ENCODE results near the gene SCARF2.
"Not testable (repeated sequence)": the region's sequence is repeated elsewhere in the genome, so short reads cannot be mapped to it uniquely, and the experiment has no call there.

Gene SCARF2

GRCh38 chr22:20451129-20451778 lies 13.6 kb upstream of the SCARF2 start:
- not testable (repeated sequence) for H3K4me1 ChIP-seq (ENCODE audit: control insufficient read depth in 2 of 2, insufficient read depth in 2 of 2, low read length in 2 of 2); H3K36me3 ChIP-seq (ENCODE audit: control insufficient read depth in 2 of 2, insufficient read depth in 2 of 2, low read length in 2 of 2); H3K9me3 ChIP-seq (ENCODE audit: control insufficient read depth in 2 of 2, low read length in 2 of 2); H3K4me3 ChIP-seq (ENCODE audit: low read length in 2 of 2); H3K27me3 ChIP-seq (ENCODE audit: control insufficient read depth in 2 of 2, insufficient read depth in 2 of 2, low read length in 2 of 2); H3K27ac ChIP-seq (ENCODE audit: low read depth in 2 of 2, low read length in 2 of 2); H3K9ac ChIP-seq (ENCODE audit: low read depth in 1 of 2, low read length in 2 of 2)

- peaks cover 4 to 13% of the 10 kb centered on the region in 2 donors for H3K36me3 ChIP-seq (ENCODE audit: control insufficient read depth in 2 of 2, insufficient read depth in 2 of 2, low read length in 2 of 2)
- H3K9ac ChIP-seq (ENCODE audit: low read depth in 1 of 2, low read length in 2 of 2) = no peak overlapping the region
- no peaks in the 10 kb centered on the region for H3K4me1 ChIP-seq (ENCODE audit: control insufficient read depth in 2 of 2, insufficient read depth in 2 of 2, low read length in 2 of 2)
- no peaks in the 10 kb centered on the region for H3K9me3 ChIP-seq (ENCODE audit: control insufficient read depth in 2 of 2, low read length in 2 of 2)
- H3K4me3 ChIP-seq (ENCODE audit: low read length in 2 of 2) = no peak overlapping the region
- no peaks in the 10 kb centered on the region for H3K27me3 ChIP-seq (ENCODE audit: control insufficient read depth in 2 of 2, insufficient read depth in 2 of 2, low read length in 2 of 2)
- no peak overlapping the region for H3K27ac ChIP-seq (ENCODE audit: low read depth in 2 of 2, low read length in 2 of 2)
Measured at GRCh38 chr22:20450551-20450906, 12.9 kb upstream of the SCARF2 start.

- H3K9ac ChIP-seq (ENCODE audit: low read depth in 1 of 2, low read length in 2 of 2) = no peak overlapping the region
- peaks cover 4 to 15% of the 10 kb centered on the region in 2 donors for H3K36me3 ChIP-seq (ENCODE audit: control insufficient read depth in 2 of 2, insufficient read depth in 2 of 2, low read length in 2 of 2)
- no peak overlapping the region for H3K27ac ChIP-seq (ENCODE audit: low read depth in 2 of 2, low read length in 2 of 2)
- H3K27me3 ChIP-seq (ENCODE audit: control insufficient read depth in 2 of 2, insufficient read depth in 2 of 2, low read length in 2 of 2) = no peaks in the 10 kb centered on the region
- H3K9me3 ChIP-seq (ENCODE audit: control insufficient read depth in 2 of 2, low read length in 2 of 2) = no peaks in the 10 kb centered on the region
- H3K4me3 ChIP-seq (ENCODE audit: low read length in 2 of 2) = no peak overlapping the region
- H3K4me1 ChIP-seq (ENCODE audit: control insufficient read depth in 2 of 2, insufficient read depth in 2 of 2, low read length in 2 of 2) = no peaks in the 10 kb centered on the region
Measured at GRCh38 chr22:20449819-20450550, 12.4 kb upstream of the SCARF2 start.

GRCh38 chr22:20448630-20449029 lies 11.0 kb upstream of the SCARF2 start:
- no peak overlapping the region for H3K4me3 ChIP-seq (ENCODE audit: low read length in 2 of 2)
- peaks cover 4 to 15% of the 10 kb centered on the region in 2 donors for H3K36me3 ChIP-seq (ENCODE audit: control insufficient read depth in 2 of 2, insufficient read depth in 2 of 2, low read length in 2 of 2)
- no peaks in the 10 kb centered on the region for H3K4me1 ChIP-seq (ENCODE audit: control insufficient read depth in 2 of 2, insufficient read depth in 2 of 2, low read length in 2 of 2)
- no peak overlapping the region for H3K27ac ChIP-seq (ENCODE audit: low read depth in 2 of 2, low read length in 2 of 2)
- no peaks in the 10 kb centered on the region for H3K9me3 ChIP-seq (ENCODE audit: control insufficient read depth in 2 of 2, low read length in 2 of 2)
- no peaks in the 10 kb centered on the region for H3K27me3 ChIP-seq (ENCODE audit: control insufficient read depth in 2 of 2, insufficient read depth in 2 of 2, low read length in 2 of 2)
- no peak overlapping the region for H3K9ac ChIP-seq (ENCODE audit: low read depth in 1 of 2, low read length in 2 of 2)

- Histone ChIP-seq H3K9ac (ENCODE audit: low read depth in 1 of 2, low read length in 2 of 2) (no peak overlapping the region), H3K27ac (ENCODE audit: low read depth in 2 of 2, low read length in 2 of 2) (no peak overlapping the region), H3K27me3 (ENCODE audit: control insufficient read depth in 2 of 2, insufficient read depth in 2 of 2, low read length in 2 of 2) (no peaks in the 10 kb centered on the region), H3K4me1 (ENCODE audit: control insufficient read depth in 2 of 2, insufficient read depth in 2 of 2, low read length in 2 of 2) (no peaks in the 10 kb centered on the region), H3K36me3 (ENCODE audit: control insufficient read depth in 2 of 2, insufficient read depth in 2 of 2, low read length in 2 of 2) (peaks cover 4 to 15% of the 10 kb centered on the region in 2 donors), H3K4me3 (ENCODE audit: low read length in 2 of 2) (no peak overlapping the region), H3K9me3 (ENCODE audit: control insufficient read depth in 2 of 2, low read length in 2 of 2) (no peaks in the 10 kb centered on the region)
Measured at GRCh38 chr22:20446383-20446970, 8.9 kb upstream of the SCARF2 start.

- H3K36me3 ChIP-seq (ENCODE audit: control insufficient read depth in 2 of 2, insufficient read depth in 2 of 2, low read length in 2 of 2) = peaks cover 4 to 12% of the 10 kb centered on the region in 2 donors
- no peaks in the 10 kb centered on the region for H3K9me3 ChIP-seq (ENCODE audit: control insufficient read depth in 2 of 2, low read length in 2 of 2)
- H3K4me1 ChIP-seq (ENCODE audit: control insufficient read depth in 2 of 2, insufficient read depth in 2 of 2, low read length in 2 of 2) = no peaks in the 10 kb centered on the region
- no peak overlapping the region for H3K4me3 ChIP-seq (ENCODE audit: low read length in 2 of 2)
- no peak overlapping the region for H3K27ac ChIP-seq (ENCODE audit: low read depth in 2 of 2, low read length in 2 of 2)
- H3K9ac ChIP-seq (ENCODE audit: low read depth in 1 of 2, low read length in 2 of 2) = no peak overlapping the region
- H3K27me3 ChIP-seq (ENCODE audit: control insufficient read depth in 2 of 2, insufficient read depth in 2 of 2, low read length in 2 of 2) = no peaks in the 10 kb centered on the region
Measured at GRCh38 chr22:20444325-20444724, 6.7 kb upstream of the SCARF2 start.

- Histone ChIP-seq H3K4me1 (ENCODE audit: control insufficient read depth in 2 of 2, insufficient read depth in 2 of 2, low read length in 2 of 2) (no peaks in the 10 kb centered on the region), H3K36me3 (ENCODE audit: control insufficient read depth in 2 of 2, insufficient read depth in 2 of 2, low read length in 2 of 2) (peaks cover 4 to 12% of the 10 kb centered on the region in 2 donors), H3K9me3 (ENCODE audit: control insufficient read depth in 2 of 2, low read length in 2 of 2) (no peaks in the 10 kb centered on the region), H3K27ac (ENCODE audit: low read depth in 2 of 2, low read length in 2 of 2) (no peak overlapping the region), H3K4me3 (ENCODE audit: low read length in 2 of 2) (no peak overlapping the region), H3K27me3 (ENCODE audit: control insufficient read depth in 2 of 2, insufficient read depth in 2 of 2, low read length in 2 of 2) (peaks cover 6 to 7% of the 10 kb centered on the region in 2 donors), H3K9ac (ENCODE audit: low read depth in 1 of 2, low read length in 2 of 2) (no peak overlapping the region)
Measured at GRCh38 chr22:20442485-20443284, 5.1 kb upstream of the SCARF2 start.

GRCh38 chr22:20441631-20442484 lies 4.2 kb upstream of the SCARF2 start:
- H3K4me1 ChIP-seq (ENCODE audit: control insufficient read depth in 2 of 2, insufficient read depth in 2 of 2, low read length in 2 of 2) = peaks cover 0 to 4% of the 10 kb centered on the region in 2 donors
- H3K4me3 ChIP-seq (ENCODE audit: low read length in 2 of 2) = no peak overlapping the region
- H3K9me3 ChIP-seq (ENCODE audit: control insufficient read depth in 2 of 2, low read length in 2 of 2) = no peaks in the 10 kb centered on the region
- peaks cover 12% of the 10 kb centered on the region in 2 donors for H3K27me3 ChIP-seq (ENCODE audit: control insufficient read depth in 2 of 2, insufficient read depth in 2 of 2, low read length in 2 of 2)
- H3K36me3 ChIP-seq (ENCODE audit: control insufficient read depth in 2 of 2, insufficient read depth in 2 of 2, low read length in 2 of 2) = peaks cover 4 to 12% of the 10 kb centered on the region in 2 donors
- H3K27ac ChIP-seq (ENCODE audit: low read depth in 2 of 2, low read length in 2 of 2) = no peak overlapping the region
- no peak overlapping the region for H3K9ac ChIP-seq (ENCODE audit: low read depth in 1 of 2, low read length in 2 of 2)

- Histone ChIP-seq H3K9me3 (ENCODE audit: control insufficient read depth in 2 of 2, low read length in 2 of 2) (no peaks in the 10 kb centered on the region), H3K36me3 (ENCODE audit: control insufficient read depth in 2 of 2, insufficient read depth in 2 of 2, low read length in 2 of 2) (peaks cover 0 to 6% of the 10 kb centered on the region in 2 donors), H3K4me3 (ENCODE audit: low read length in 2 of 2) (no peak overlapping the region), H3K4me1 (ENCODE audit: control insufficient read depth in 2 of 2, insufficient read depth in 2 of 2, low read length in 2 of 2) (peaks cover 1 to 8% of the 10 kb centered on the region in 2 donors), H3K9ac (ENCODE audit: low read depth in 1 of 2, low read length in 2 of 2) (no peak overlapping the region), H3K27ac (ENCODE audit: low read depth in 2 of 2, low read length in 2 of 2) (no peak overlapping the region), H3K27me3 (ENCODE audit: control insufficient read depth in 2 of 2, insufficient read depth in 2 of 2, low read length in 2 of 2) (peaks cover 16 to 17% of the 10 kb centered on the region in 2 donors)
Measured at GRCh38 chr22:20440637-20441591, 3.3 kb upstream of the SCARF2 start.

Data from mucosa of rectum (tissue), 2 donors.